Colonic mucosa (tissue), 4 donors: Measurements from ENCODE around the gene HECW1. TPM values are rescaled to one million over a fixed set of nuclear protein-coding genes. Genes with fewer than 3 reads are reported as not detected.
"Not testable (repeated sequence)": the region's sequence is repeated elsewhere in the genome, so short reads cannot be mapped to it uniquely, and the experiment has no call there.

Experiments
- DNase-seq: peaks from one replicate; pipeline ENCODE4 v3.0.0-alpha.2; 2020
- H3K27ac ChIP-seq: fragments of 200-600 bp; one replicate; pipeline ENCODE4 v1.8.0; 2021
- H3K27me3 ChIP-seq: fragments of 200-600 bp; one replicate; pipeline ENCODE4 v1.8.0; 2021
- H3K36me3 ChIP-seq: fragments of 200-600 bp; one replicate; pipeline ENCODE4 v1.8.0; 2021
- H3K4me1 ChIP-seq: fragments of 200-600 bp; one replicate; pipeline ENCODE4 v1.8.0; 2021; ENCODE audit warnings: mild to moderate bottlenecking
- H3K4me3 ChIP-seq: fragments of 200-600 bp; one replicate; pipeline ENCODE4 v1.8.0; 2021
- H3K9ac ChIP-seq, 2 donors: one replicate each; pipeline ENCODE4 v1.7.0; 2013; ENCODE audit warnings: control low read depth in 2 of 2, low read depth in 2 of 2, low read length in 2 of 2
- H3K9me3 ChIP-seq: fragments of 200-600 bp; one replicate; pipeline ENCODE4 v1.8.0; 2021
- intact Hi-C: fragments of 100-400 bp; cut with DNase I; formaldehyde crosslinking; loops from one replicate; pipeline ENCODE4 v1.14.1; 2022
- total RNA-seq, 2 donors: library from RNA; stranded (reverse); fragmentation: NEBNext Ultra II Directional in 1 of 2; extraction: Animal tissue kit (Norgen Biotek cat#: 25700) in 1 of 2; gene quantifications; one replicate each; pipeline ENCODE4 v1.2.1, GENCODE V29; 2021
- TF ChIP-seq, protein P1 (sequence below): fragments of 200-600 bp; IDR thresholded peaks from one replicate; pipeline ENCODE4 v1.8.0; 2022; ENCODE audit warnings: antibody characterized with exemption, mild to moderate bottlenecking
- donor health status: healthy.
- donor health status: DM: no; HTN: no; CAD: no.
- donor health status: DM: no; HTN: no; CAD: no.

HECW1 gene
- total RNA-seq, 2 donors from 2014 or later, result 0.35 to 0.40 TPM

DNA sequence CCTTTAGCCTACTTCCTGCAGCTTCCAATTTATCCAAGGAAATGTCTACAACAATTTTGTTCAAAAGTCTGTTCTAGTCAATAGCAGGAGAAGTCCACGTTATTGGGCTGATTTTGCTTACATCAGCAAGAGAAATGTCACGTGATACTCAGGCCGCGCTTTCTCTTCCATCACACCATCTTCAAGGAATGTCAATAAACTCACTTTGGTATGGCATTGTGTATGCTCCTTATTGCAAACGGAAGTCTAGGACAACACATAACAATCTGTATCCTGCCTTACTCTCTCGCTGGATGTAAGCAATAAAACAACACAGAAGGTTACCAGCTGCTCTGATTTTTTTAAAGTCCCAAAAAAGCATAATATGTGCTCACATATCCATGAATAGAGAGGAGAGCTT, 453.3 kb downstream of the HECW1 start:
- Histone ChIP-seq H3K27ac (no peak overlapping the region), H3K4me3 (no peak overlapping the region), H3K27me3 (no peaks in the 10 kb centered on the region), H3K9ac (no peak overlapping the region), H3K9me3 (no peaks in the 10 kb centered on the region), H3K4me1 (no peaks in the 10 kb centered on the region), H3K36me3 (no peaks in the 10 kb centered on the region)
- TF ChIP-seq, protein P1, sequence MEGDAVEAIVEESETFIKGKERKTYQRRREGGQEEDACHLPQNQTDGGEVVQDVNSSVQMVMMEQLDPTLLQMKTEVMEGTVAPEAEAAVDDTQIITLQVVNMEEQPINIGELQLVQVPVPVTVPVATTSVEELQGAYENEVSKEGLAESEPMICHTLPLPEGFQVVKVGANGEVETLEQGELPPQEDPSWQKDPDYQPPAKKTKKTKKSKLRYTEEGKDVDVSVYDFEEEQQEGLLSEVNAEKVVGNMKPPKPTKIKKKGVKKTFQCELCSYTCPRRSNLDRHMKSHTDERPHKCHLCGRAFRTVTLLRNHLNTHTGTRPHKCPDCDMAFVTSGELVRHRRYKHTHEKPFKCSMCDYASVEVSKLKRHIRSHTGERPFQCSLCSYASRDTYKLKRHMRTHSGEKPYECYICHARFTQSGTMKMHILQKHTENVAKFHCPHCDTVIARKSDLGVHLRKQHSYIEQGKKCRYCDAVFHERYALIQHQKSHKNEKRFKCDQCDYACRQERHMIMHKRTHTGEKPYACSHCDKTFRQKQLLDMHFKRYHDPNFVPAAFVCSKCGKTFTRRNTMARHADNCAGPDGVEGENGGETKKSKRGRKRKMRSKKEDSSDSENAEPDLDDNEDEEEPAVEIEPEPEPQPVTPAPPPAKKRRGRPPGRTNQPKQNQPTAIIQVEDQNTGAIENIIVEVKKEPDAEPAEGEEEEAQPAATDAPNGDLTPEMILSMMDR, result no peak
- intact Hi-C loops, result no loop called here
- no peak for DNase-seq

DNA sequence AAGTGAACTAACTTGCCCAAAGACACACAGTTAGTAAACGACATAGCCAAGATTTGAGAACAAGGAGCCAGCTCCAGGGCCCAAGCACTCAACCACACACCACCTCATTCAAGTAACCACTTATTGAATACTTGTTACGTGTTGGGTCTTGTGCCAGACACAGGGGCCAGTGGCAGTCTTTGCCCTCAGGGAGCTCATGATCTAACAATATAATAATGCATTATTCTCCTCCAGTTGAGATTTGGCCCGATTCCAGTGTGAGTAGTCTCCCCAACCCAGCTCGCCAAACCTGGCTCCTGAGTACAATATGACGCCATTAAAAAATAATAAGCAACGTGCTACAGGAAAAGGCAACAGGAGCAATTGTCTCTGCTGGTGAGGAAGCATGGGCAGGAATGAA, 456.1 kb downstream of the HECW1 start:
- Histone ChIP-seq H3K27ac (no peak overlapping the region), H3K36me3 (no peaks in the 10 kb centered on the region), H3K9me3 (no peaks in the 10 kb centered on the region), H3K27me3 (no peaks in the 10 kb centered on the region), H3K9ac (no peak overlapping the region), H3K4me3 (no peak overlapping the region), H3K4me1 (no peaks in the 10 kb centered on the region)
- TF ChIP-seq, protein P1, result no peak
- DNase-seq, result no peak
- intact Hi-C loops, result no loop called here

DNA sequence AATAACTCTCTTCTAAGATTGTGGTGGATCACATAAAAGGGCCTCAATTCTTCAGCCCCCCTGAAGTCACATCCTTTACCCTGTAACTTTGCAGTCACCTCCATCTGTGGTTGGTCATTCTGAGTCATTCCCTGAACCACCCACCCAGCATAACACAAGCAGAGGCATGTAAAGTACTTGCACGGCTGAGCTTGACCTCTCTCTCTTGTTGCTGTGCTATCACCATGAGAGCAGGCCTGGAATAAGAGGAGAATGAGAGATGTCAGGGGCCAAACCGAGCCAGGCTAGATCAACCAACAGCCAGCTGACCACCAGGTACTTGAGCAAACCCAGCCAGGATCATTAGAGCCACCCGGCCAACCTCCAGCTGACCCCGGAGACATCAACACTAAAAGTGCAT, 457.0 kb downstream of the HECW1 start:
- Histone ChIP-seq H3K4me3 (no peak overlapping the region), H3K4me1 (no peaks in the 10 kb centered on the region), H3K27ac (no peak overlapping the region), H3K27me3 (no peaks in the 10 kb centered on the region), H3K9ac (no peak overlapping the region), H3K9me3 (no peaks in the 10 kb centered on the region), H3K36me3 (no peaks in the 10 kb centered on the region)
- TF ChIP-seq, protein P1, result no peak
- intact Hi-C loops, result no loop called here
- DNase-seq, result no peak

GRCh38 chr7:43570688-43571365, 458.4 kb downstream of the HECW1 start:
- Histone ChIP-seq H3K9ac (no peak overlapping the region), H3K36me3 (no peaks in the 10 kb centered on the region), H3K27ac (no peak overlapping the region), H3K4me3 (no peak overlapping the region), H3K9me3 (no peaks in the 10 kb centered on the region), H3K4me1 (no peaks in the 10 kb centered on the region), H3K27me3 (no peaks in the 10 kb centered on the region)
- intact Hi-C loops, result no loop called here
- no peak for DNase-seq
- TF ChIP-seq, protein P1, result no peak

DNA sequence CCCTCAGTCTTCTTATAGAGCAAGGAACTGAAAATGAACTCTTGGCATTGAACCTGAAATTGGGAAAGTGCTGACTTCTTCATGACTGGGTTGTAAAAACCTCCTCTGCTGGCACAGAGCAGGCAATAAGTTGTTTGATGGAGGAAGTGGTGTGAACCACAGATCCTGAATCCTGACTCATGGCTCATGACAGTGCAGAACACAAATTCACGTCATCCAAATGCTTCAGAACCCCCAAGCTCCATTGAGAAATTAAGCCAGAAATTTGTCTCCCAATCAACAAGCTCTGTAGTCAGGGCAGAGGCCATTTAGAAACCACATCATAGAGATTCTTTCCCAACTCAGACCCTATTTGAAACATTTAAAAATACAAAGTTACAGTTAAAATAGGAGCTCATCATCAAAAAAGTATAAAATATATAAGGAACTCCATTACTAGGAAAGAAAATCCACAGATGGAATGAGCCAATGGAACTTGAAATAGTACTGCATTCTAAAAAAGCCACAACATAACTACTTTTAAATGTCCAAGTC, 460.1 kb downstream of the HECW1 start:
- Histone ChIP-seq H3K27ac (no peak overlapping the region), H3K4me1 (no peaks in the 10 kb centered on the region), H3K27me3 (no peaks in the 10 kb centered on the region), H3K36me3 (no peaks in the 10 kb centered on the region), H3K9me3 (no peaks in the 10 kb centered on the region), H3K4me3 (no peak overlapping the region), H3K9ac (no peak overlapping the region)
- intact Hi-C loops, result no loop called here
- TF ChIP-seq, protein P1, result no peak
- no peak for DNase-seq

- intact Hi-C loops, H3K9ac ChIP-seq: not testable (repeated sequence)
These were observed 461.4 kb downstream of the HECW1 start for GRCh38 chr7:43573832-43574231.

More at GRCh38 chr7:43573832-43574231, 461.4 kb downstream of the HECW1 start:
- H3K36me3 ChIP-seq, H3K27ac ChIP-seq, H3K27me3 ChIP-seq, H3K4me1 ChIP-seq, H3K9me3 ChIP-seq, H3K4me3 ChIP-seq, DNase-seq: not testable (repeated sequence)
